Esophagus (tissue), 2 donors: Measurements from ENCODE around the gene KCNQ1OT1. TPM values are rescaled to one million over a fixed set of nuclear protein-coding genes. Genes with fewer than 3 reads are reported as not detected.
A peak's percentile ranks its signal among the peaks of the same experiment; 100 is the strongest.

ENCODE experiments used
- H3K27ac ChIP-seq, 2 donors: one replicate each; pipeline ENCODE4 v1.5.1; 2013; ENCODE audit warnings: low read depth in 2 of 2, mild to moderate bottlenecking in 2 of 2, inconsistent platforms in 1 of 2, low read length in 1 of 2, moderate library complexity in 1 of 2
- H3K27me3 ChIP-seq, 2 donors: one replicate each; pipeline ENCODE4 v1.6.1; 2013; ENCODE audit warnings: low read length in 2 of 2, control low read depth in 1 of 2, mild to moderate bottlenecking in 1 of 2; ENCODE audit not compliant: insufficient read depth in 2 of 2, control insufficient read depth in 1 of 2
- H3K36me3 ChIP-seq, 2 donors: one replicate each; pipeline ENCODE4 v1.6.1; 2013; ENCODE audit warnings: low read length in 1 of 2; ENCODE audit not compliant: control insufficient read depth in 2 of 2, insufficient read depth in 2 of 2
- H3K4me1 ChIP-seq, 2 donors: one replicate each; pipeline ENCODE4 v1.6.1; 2013; ENCODE audit warnings: low read length in 1 of 2; ENCODE audit not compliant: control insufficient read depth in 2 of 2, insufficient read depth in 2 of 2
- H3K4me3 ChIP-seq, 2 donors: one replicate each; pipeline ENCODE4 v1.5.1; 2013; ENCODE audit warnings: low read length in 2 of 2, mild to moderate bottlenecking in 2 of 2, low read depth in 1 of 2, moderate library complexity in 1 of 2
- H3K9me3 ChIP-seq, 2 donors: one replicate each; pipeline ENCODE4 v1.6.1; 2013; ENCODE audit warnings: mild to moderate bottlenecking in 2 of 2, low read depth in 1 of 2, low read length in 1 of 2, moderate library complexity in 1 of 2; ENCODE audit not compliant: control insufficient read depth in 2 of 2, insufficient read depth in 1 of 2
- WGBS, 2 donors: extraction: QIAGEN DNeasy Blood & Tissue Kit; methylation state at CpG; one replicate each; pipeline ENCODE4 v1.1.7; 2013; 5-methylcytosine and 5-hydroxymethylcytosine counted together
- polyA plus RNA-seq, 2 donors: library from polyadenylated mRNA; stranded (reverse); fragments of 200-250 nt; gene quantifications; one replicate each; pipeline ENCODE4 v1.2.3, GENCODE V29; 2013
- donor health status: healthy with polysubstance abuse.
- donor health status: Bipolar disorder and iron deficiency.

The KCNQ1OT1 gene
- polyA plus RNA-seq, 2 donors = 0.04 to 0.51 TPM

- WGBS, 2 donors = 58 to 61% methylated on average over 16 of the region's 16 CpGs
Measured at GRCh38 chr11:2703363-2704141, 3.8 kb upstream of the KCNQ1OT1 start.

GRCh38 chr11:2702771-2703362 lies 3.1 kb upstream of the KCNQ1OT1 start:
- H3K4me3 ChIP-seq = no peak overlapping the region
- no peaks in the 10 kb centered on the region for H3K4me1 ChIP-seq
- H3K36me3 ChIP-seq = no peaks in the 10 kb centered on the region
- H3K27ac ChIP-seq = no peak overlapping the region
- WGBS, 2 donors = 83 to 84% methylated on average over 17 of the region's 17 CpGs
- H3K27me3 ChIP-seq = no peaks in the 10 kb centered on the region
- H3K9me3 ChIP-seq = peaks cover 0 to 4% of the 10 kb centered on the region in 2 donors

More at GRCh38 chr11:2703363-2704141, 3.8 kb upstream of the KCNQ1OT1 start:
- no peak overlapping the region for H3K4me3 ChIP-seq
- H3K36me3 ChIP-seq = no peaks in the 10 kb centered on the region
- no peak overlapping the region for H3K27ac ChIP-seq
- H3K27me3 ChIP-seq = no peaks in the 10 kb centered on the region
- H3K4me1 ChIP-seq = no peaks in the 10 kb centered on the region
- peaks cover 0 to 4% of the 10 kb centered on the region in 2 donors for H3K9me3 ChIP-seq

GRCh38 chr11:2701898-2702434 lies 2.2 kb upstream of the KCNQ1OT1 start:
- H3K4me3 ChIP-seq = no peak overlapping the region
- 93% methylated on average over 5 of the region's 5 CpGs for WGBS, 2 donors
- peaks cover 0 to 4% of the 10 kb centered on the region in 2 donors for H3K9me3 ChIP-seq
- no peaks in the 10 kb centered on the region for H3K27me3 ChIP-seq
- H3K36me3 ChIP-seq = no peaks in the 10 kb centered on the region
- no peak overlapping the region for H3K27ac ChIP-seq
- no peaks in the 10 kb centered on the region for H3K4me1 ChIP-seq

DNA sequence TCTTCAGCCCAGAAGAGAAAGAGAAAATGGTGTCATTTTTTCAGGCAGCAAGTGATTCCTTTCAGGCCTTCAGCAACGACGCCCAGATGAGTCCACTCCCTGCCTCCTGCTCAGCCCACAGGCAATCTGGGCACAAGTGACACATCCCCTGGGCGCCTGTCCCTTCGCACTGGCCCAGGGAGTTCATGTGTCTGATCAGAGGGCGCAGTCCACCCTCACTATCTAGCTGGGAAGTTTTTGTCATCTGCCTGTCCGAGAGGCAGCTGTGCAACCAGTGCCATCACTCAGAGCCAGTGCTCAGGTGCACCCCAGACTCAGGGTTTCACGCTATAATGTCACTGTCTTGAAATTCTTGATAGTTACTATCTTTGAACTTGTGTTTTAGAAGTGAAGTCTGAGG lies 1.4 kb upstream of the KCNQ1OT1 start:
- Histone ChIP-seq H3K4me1 (no peaks in the 10 kb centered on the region), H3K9me3 (peaks cover 0 to 2% of the 10 kb centered on the region in 2 donors), H3K27me3 (no peaks in the 10 kb centered on the region), H3K36me3 (no peaks in the 10 kb centered on the region), H3K4me3 (no peak overlapping the region), H3K27ac (peak overlapping the region; percentile 11 to 43)
- 71 to 82% methylated on average over 7 of the region's 7 CpGs for WGBS, 2 donors

DNA sequence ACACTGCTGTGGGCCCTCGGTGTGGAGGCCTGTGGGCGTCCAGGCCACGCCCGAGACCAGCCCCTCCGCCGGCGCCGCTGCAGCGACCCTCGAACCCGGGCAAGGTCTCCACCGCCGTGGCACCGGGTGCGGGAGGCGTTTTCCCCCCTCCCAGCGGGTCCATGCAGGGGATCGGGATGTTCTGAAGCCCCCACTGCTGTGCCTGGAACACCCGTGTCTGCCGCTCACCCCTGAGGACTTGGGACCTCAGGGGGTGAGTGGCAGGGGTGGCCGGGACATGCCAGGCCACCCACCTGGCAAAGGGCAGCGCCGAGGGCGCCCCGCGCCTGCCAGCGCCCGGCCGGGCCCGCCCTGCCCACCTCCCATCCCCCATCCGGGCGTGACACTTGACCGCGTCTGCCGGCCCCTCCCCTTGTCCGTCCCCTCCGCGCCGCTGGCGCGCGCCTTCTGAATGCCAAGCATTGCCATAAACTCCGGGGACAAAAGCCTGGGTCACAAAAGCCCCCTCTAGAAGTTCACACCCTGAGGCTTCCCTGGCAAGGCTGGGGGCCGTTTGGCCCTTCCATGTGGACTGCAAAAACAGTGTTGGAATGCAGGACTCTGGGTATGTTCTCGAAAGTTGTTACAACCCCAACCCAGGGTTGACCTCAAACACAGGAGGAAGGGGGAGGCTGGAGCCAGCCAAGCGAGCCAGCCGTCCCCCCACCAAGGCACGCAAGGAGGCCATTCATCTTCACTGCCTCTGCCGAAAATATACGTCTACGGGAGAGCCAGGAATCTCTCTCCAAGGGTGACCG lies 819 bp upstream of the KCNQ1OT1 start:
- WGBS, 2 donors = 48 to 52% methylated on average over 52 of the region's 52 CpGs
- H3K4me3 ChIP-seq = peak overlapping the region; percentile 44 to 58
- H3K27me3 ChIP-seq = no peaks in the 10 kb centered on the region
- H3K36me3 ChIP-seq = no peaks in the 10 kb centered on the region
- H3K4me1 ChIP-seq = no peaks in the 10 kb centered on the region
- peak overlapping the region; percentile 79 to 84 for H3K27ac ChIP-seq
- H3K9me3 ChIP-seq = no peaks in the 10 kb centered on the region

GRCh38 chr11:2699185-2699530 lies 636 bp downstream of the KCNQ1OT1 start:
- Histone ChIP-seq H3K4me3 (peak overlapping the region; percentile 57 to 77), H3K9me3 (no peaks in the 10 kb centered on the region), H3K4me1 (no peaks in the 10 kb centered on the region), H3K27me3 (no peaks in the 10 kb centered on the region), H3K36me3 (no peaks in the 10 kb centered on the region), H3K27ac (peak overlapping the region; percentile 57 to 69)
- WGBS, 2 donors = 50 to 58% methylated on average over 27 to 31 of the region's 31 CpGs

DNA sequence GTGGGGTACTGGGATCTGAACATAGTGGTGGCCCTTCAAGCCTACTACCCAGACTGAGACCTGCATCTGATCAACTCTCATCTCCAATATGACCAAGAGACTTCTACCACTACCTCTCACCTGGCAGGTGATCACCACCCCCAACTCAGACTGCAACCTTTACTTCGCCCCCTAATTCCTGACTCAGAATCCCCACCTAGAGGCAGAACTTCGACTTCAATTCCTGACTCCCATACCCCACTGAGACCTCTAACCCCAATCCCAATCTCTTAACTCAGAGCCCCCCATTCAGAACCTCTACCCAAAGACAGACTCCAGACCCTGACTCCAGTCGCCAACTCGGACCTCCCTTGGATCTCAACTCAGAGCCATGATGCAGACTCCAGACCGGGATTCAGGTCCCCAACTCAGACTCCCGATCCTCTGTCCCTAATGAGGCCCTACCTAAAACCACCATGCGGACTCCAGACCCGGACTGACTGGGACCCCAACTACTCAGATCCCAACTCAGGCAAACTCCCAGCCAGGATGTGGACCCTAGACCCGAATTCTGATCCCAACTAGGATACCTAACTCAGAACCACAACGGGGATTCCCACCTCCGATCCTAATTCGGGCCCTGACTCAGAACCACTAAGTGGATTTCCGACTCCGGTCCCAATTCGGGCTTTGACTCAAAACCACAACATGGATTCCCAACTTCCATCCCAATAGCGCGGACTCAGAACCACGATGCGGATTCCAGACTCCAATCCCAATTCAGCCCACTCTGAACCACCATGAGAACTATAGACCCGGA lies 1.2 kb downstream of the KCNQ1OT1 start:
- Histone ChIP-seq H3K36me3 (no peaks in the 10 kb centered on the region), H3K4me1 (no peaks in the 10 kb centered on the region), H3K4me3 (peak overlapping the region; percentile 57 to 77), H3K27ac (no peak overlapping the region), H3K9me3 (no peaks in the 10 kb centered on the region), H3K27me3 (no peaks in the 10 kb centered on the region)
- 53 to 65% methylated on average over 20 of the region's 20 CpGs for WGBS, 2 donors

DNA sequence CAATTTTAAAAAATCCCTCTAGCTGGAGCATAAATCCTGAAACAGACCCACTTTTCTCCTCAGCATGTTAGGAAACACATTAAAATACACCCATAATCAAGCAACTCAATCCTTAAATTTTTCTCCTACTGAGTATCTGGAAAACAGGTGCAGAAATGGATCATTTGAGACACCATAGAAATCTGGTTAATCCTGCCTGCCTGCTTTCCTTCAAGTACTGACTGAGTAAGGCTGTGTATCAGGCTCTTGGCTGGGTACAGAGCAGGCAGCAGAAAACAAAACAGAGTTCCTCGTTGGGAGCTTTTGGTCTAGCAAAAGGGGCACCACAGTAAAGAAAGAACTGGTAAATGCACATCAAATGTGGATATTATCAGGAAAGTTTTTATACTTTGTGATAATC lies 1.9 kb downstream of the KCNQ1OT1 start:
- H3K9me3 ChIP-seq = no peaks in the 10 kb centered on the region
- no peaks in the 10 kb centered on the region for H3K27me3 ChIP-seq
- H3K27ac ChIP-seq = no peak overlapping the region
- H3K36me3 ChIP-seq = no peaks in the 10 kb centered on the region
- WGBS, 2 donors = 15 to 21% methylated on average over 1 of the region's 1 CpG
- H3K4me1 ChIP-seq = peaks cover 3% of the 10 kb centered on the region in 2 donors
- peak overlapping the region in 1 of 2 donors; percentile 57 for H3K4me3 ChIP-seq

DNA sequence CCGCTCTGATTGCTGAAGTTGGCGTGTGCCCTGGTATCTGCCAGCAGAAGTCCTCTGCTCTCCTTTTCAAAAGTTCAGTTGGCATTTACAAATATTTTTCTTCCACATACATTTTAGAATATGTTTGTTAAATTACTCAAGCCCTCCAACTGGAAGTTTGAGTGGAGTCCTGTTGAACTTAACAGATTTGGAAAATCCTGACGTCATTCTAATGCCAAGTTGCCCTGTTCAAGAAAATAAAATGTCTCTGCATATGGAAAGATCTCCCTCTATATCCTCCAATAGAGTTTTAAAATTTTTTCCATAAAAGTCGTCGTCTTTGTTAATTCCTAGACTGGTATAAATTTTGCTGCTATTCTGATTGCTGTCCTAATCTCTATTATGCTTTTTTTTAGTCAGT lies 3.3 kb downstream of the KCNQ1OT1 start:
- Histone ChIP-seq H3K4me3 (no peak overlapping the region), H3K9me3 (no peaks in the 10 kb centered on the region), H3K36me3 (no peaks in the 10 kb centered on the region), H3K27ac (no peak overlapping the region), H3K4me1 (peaks cover 3% of the 10 kb centered on the region in 2 donors), H3K27me3 (no peaks in the 10 kb centered on the region)
- WGBS, 2 donors = 76 to 85% methylated on average over 5 of the region's 5 CpGs
